GM21367 (cell line): ENCODE data around the gene KRTAP10-2.
"Not testable (repeated sequence)": the region's sequence is repeated elsewhere in the genome, so short reads cannot be mapped to it uniquely, and the experiment has no call there.

ENCODE experiments used
- ATAC-seq: cut with Tn5 transposase; IDR thresholded peaks from one replicate; pipeline ENCODE4 v1.9.1; 2021; ENCODE audit not compliant: unreplicated experiment

Gene KRTAP10-2, protein sequence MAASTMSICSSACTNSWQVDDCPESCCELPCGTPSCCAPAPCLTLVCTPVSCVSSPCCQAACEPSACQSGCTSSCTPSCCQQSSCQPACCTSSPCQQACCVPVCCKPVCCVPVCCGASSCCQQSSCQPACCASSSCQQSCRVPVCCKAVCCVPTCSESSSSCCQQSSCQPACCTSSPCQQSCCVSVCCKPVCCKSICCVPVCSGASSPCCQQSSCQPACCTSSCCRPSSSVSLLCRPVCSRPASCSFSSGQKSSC

DNA sequence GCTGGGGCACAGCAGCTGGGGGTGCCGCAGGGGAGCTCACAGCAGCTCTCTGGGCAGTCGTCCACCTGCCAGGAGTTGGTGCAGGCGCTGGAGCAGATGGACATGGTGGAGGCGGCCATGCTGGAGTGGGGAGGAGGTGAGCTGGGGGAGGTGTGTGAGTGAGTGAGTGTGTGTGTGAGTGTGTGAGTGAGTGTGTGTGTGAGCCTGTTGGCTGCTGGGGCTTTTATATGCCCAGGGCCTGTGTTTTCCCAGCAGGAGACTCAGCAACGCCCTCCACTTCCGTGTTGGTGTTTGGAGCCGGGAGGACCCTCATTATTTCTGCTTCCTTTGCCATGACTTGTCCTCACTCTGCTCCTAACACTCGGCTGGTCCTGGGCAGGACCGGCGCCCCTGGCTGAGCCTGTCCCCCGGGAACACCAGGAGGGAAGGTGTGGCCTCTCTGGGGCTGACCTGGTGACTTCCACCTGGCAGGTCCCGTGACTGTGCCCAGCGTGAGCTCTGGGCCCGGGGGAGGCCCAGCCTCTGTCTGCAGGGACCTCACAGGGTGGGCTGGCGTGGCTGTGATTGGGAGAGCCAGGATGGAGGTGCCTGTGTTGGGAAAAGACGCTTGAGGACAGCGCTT lies at the start of gene KRTAP10-2:
TSS of gene KRTAP10-2 (minus strand) at position 166 of the 622 bp plus-strand sequence. CDS start at position 119, 47 bp downstream.
- no peak for ATAC-seq

DNA sequence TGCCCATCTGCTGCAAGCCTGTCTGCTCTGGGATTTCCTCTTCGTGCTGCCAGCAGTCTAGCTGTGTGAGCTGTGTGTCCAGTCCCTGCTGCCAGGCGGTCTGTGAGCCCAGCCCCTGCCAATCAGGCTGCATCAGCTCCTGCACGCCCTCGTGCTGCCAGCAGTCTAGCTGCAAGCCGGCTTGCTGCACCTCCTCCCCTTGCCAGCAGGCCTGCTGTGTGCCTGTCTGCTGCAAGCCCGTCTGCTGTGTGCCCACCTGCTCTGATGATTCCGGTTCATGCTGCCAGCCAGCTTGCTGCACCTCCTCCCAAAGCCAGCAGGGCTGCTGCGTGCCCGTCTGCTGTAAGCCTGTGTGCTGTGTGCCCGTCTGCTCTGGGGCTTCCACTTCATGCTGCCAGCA lies 49.8 kb upstream of the KRTAP10-2 start:
- ATAC-seq = not testable (repeated sequence)

DNA sequence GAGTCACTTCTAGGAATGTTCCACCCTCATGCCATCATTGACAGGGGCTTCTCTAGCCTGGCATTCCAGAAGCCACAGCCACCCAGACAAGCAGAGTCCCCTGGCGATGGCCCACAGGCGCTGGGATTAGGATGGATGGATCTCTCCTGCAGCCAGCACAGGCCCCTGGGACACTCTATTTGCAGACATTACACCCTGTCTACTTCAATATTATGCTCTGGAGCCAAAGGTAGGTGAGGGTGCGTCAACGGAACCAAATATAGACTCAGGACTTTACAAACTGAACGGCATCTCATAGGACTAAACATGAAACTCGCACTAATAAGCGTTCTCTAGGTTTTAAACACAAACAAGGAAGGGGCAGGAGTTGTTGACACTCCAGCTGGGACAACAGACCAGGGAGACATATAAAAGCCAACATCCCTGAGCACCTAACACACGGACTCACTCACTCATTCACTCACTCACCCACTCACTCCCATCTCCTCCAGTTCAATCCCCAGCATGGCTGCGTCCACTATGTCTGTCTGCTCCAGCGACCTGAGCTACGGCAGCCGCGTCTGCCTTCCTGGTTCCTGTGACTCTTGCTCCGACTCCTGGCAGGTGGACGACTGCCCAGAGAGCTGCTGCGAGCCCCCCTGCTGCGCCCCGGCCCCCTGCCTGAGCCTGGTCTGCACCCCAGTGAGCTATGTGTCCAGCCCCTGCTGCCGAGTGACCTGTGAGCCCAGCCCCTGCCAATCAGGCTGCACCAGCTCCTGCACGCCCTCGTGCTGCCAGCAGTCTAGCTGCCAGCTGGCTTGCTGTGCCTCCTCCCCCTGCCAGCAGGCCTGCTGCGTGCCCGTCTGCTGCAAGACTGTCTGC lies 49.0 kb upstream of the KRTAP10-2 start, which contains the start of gene KRTAP10-7:
TSS of gene KRTAP10-7 (plus strand) at position 480 of the 861 bp plus-strand sequence. CDS start at position 505, 25 bp downstream.
- not testable (repeated sequence) for ATAC-seq

DNA sequence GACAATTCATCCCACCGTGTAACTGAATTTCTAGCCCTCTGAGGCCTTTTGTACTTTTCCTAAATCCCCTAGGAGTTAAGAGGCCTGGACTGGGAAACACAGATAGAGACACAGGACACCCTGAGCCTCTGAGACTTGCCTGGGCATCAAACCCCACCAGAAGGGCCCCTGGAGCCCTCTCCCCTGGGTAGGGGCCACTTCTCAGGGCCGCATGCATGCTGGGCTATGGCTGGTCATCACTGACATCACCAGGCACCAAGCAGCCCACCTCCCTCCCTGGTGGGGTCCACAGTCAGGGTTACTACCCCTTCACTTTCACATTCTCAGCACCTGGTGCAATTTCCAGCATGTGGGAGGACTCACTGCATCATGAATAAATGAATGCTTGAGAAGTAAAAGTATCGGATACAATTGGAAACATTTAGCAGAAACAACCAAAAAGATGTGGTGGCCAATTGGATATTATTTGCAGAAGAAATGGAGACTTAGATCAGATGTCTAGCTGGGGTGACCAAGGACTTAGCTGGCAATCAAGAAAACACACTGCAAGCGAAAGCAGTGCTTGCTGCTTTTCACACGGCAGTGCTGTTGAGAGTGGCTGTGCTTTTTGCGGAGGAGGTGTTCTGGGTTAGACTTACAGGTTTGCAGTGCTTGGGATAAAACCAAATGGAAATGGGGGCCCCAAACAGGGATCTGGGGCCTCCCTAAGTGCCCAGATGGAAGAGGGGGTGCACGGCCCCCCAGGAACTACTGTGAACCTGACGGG lies 48.1 kb upstream of the KRTAP10-2 start:
- no peak for ATAC-seq

DNA sequence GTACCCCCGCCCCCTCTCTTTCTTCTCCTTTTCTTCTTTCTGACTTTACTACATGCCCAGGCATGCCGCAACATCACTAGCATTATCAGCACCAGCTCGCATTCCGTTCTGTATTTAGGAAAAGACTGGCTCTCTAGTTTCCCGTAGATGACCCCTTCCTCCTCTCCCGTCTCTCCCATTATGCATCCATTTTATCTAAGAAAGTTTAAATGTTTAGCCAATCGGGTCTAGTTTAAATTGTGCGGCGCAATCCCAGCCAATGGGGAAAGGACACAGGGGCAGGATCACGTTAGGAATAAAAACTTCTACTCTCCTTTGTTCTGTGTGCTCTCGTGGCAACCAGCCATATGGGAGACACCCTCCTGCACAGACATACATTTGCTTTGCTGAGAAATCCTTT lies 46.8 kb upstream of the KRTAP10-2 start:
- no peak for ATAC-seq

DNA sequence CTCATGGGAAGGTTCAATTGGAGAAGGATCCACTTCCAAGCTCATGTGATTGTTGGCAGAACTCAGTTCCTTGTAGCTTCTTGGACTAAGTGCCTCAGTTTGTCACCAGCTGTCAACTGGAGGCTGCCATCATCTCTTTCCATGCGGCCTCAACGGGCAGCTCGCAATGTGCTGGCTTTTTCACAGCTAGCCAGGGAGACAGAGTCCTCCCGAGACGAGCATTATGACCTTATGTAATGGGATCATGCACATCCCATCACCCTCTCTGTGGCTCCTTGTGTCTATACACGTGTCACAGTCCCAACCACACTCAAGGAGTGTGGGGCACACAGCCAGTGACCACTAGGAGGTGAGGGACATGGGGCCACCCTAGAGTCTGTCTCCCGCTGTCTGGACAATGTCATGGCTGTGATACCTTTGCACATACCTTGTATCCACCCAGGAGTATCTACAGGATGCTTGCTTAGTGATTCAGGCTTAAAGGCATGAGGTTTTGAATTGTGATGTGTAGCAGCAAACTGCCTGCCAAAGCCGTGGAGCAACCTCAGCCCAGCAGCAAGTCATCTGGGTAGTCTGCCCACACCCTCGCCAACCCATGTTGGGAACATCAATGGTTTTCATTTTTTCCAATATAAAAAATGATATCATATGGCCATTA lies 44.9 kb upstream of the KRTAP10-2 start:
- ATAC-seq = no peak

DNA sequence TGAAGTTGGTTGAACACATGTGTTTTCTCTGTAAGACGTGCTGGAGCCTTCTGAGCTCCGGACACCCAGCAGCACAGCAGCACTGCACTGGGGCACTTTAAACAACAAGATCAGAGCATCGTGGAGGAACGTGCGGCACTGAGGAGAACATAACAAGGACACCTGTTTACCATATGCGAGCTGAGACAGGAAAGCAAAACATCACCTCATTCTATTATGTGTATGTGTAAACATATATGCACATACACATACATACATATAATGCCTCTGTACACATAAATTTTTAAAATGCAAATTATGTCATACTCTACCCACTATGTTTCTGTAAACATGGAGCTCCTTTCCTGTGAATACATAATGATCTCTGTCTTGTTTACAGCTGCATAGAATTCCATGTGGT lies 44.2 kb upstream of the KRTAP10-2 start:
- no peak for ATAC-seq

DNA sequence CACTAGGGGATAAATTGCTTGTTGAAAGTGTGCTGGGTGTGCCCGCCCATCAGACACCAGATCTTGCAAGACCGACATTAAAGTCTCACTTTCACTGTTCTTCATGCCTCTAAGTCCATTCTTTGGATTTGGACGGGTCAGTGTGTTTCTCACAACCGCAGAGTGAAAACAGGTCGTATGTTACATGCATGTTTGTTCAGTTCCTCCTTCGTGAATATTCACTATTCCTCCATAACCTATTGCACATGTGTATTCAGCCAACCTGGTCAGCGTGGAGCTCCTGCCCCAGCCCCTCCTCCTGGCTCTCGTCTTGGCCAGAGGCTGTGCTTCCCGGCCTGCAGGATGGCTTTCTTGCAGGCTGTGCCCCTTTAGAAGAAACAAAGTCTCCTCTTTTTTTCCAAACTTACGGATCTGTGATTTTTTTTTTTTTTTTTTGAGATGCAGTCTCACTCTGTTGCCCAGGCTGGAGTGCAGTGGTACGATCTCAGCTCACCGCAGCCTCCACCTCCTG lies 43.2 kb upstream of the KRTAP10-2 start:
- ATAC-seq = no peak

DNA sequence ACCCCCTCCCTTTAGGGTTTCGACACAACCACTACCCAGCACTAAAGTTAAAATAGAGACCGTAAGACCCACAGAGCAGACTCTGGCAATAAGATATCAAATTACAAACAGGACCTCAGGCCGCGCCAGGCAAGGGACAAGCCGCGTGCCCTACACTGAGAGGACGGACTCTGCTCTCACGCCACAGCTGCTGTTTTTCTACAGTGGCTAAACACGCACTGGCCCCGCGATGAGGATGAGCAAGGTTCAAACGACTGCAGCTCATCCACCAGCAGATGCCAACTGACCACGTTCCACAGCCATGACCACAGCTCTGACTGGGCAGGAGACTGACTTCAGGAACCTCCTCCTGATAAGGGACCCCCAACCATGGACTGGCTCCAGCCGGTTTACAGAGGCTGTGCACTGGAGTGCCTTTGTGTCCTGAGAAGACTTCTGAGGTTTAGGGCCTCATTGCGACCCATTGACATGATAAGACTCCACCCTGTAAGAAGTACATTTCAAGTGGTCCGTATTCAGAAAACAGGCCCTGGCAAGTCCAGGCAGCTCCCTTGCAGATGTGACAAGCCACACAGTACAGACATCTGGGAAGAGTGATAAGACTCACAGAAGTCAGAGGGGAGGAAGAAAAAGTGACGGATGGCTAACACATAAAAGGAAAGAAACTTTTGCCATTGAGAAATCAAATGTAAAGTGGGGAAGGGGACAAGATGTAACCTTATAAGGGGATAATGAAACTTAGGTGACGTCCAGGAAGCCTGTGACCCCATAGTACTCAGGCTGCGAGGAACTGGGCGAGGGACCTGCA lies 42.5 kb upstream of the KRTAP10-2 start:
- no peak for ATAC-seq

DNA sequence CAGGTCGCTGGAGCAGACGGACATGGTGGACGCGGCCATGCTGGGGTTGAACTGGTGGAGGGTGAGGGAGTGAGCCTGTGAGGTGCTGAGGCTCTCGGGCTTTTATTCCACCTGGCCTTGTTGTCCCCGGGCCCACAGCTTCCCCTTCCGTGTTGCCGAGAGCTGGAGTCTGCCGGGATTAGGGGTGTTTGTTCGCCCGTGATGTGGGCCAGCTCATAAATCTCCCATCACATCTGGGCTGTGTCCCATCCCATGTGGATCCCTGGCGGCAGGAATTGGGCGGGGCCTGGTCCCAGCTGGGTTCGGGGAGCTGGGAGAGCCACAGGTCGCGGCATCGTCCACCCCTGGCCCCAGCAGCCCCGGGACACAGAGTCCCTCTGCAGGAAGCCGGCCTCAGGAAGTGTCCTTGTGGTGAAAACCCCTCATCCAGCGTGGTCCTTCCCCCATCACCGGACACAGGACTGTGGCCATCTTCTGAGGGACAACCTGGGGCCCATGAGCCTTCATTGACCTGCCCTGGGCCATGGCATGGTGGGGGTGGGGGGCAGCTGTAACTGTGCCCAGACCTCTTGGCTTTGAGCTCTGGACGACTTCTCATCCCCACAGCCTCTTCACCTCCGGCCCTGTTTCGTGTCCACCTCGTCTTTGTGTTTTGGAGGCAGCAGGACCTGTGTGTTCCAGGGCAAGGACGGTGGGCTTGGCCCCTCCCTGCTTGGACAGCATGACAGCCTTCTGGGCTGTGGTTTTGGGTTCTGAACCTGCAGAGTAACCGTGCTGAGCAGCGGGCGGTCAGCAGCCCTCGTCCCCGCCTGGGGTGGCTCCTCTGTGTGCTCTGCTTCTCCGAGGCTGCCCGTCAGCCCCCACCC lies 41.4 kb upstream of the KRTAP10-2 start, which contains the start of gene KRTAP10-6:
TSS of gene KRTAP10-6 (minus strand) at position 60 of the 866 bp plus-strand sequence. CDS start at position 39, 21 bp downstream.
- no peak for ATAC-seq

DNA sequence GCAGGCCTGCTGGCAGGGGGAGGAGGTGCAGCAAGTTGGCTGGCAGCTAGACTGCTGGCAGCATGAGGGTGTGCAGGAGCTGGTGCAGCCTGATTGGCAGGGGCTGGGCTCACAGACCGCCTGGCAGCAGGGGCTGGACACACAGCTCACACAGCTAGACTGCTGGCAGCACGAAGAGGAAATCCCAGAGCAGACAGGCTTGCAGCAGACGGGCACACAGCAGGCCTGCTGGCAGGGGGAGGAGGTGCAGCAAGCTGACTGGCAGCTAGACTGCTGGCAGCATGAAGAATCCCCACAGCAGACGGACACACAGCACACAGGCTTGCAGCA lies 40.5 kb upstream of the KRTAP10-2 start:
- ATAC-seq = not testable (repeated sequence)

DNA sequence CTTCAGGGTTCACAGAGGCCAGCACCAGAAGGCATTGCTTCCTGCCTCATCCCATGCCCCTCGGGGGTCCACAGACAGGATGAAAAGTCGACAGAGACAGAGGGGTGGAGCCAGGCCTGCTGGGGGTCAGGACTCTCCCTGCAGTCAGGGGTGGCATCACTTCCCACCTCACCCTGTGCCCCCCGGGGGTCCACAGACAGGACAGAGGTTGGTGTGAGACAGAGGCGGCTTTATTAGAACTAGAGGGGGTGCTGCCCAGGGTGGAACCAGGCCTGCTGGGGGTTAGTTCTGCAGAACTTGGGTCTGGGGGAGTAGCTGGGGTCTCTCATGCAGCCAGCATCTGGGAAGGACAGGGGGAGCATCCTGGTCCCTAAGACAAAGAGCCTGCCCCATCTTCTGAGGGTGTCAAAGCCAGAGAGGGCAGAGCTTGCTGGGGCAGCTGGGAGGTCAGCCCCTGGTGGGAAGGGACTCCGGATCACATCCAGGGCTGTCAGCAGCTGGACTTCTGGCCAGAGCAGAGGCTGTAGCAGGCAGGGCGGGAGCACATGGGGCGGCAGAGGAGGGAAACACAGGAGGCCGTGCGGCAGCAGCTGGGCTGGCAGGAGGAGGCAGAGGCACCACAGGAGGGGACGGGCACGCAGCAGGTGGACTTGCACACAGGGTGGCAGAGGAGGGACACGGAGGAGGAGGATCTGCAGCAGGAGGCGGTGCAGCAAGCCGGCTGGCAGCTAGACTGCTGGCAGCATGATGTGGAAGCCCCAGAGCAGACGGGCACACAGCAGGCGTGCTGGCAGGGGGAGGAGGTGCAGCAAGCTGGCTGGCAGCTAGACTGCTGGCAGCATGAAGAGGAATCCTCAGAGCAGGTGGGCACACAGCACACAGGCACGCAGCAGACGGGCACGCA lies 39.8 kb upstream of the KRTAP10-2 start:
- not testable (repeated sequence) for ATAC-seq

DNA sequence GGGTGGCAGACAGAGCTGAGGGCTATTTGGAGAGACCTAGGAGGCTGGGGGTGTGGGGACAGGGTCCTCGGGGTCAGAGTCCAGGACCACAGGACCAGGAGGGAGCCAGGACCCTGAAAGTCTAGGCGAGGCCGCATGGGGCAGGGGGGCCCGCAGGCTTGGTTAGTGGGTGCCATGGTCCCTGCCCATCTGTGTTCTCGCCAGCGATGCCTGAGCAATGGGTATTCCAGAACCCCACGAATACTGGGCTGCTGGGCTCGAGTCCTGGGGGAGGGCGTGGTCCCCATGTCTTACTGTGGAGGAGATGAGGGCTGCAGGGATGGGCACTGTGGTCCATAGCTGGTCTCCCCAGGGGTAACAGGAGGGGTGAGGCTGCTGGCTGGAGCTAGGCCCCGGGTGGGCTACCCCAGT lies 39.0 kb upstream of the KRTAP10-2 start:
- no peak for ATAC-seq

DNA sequence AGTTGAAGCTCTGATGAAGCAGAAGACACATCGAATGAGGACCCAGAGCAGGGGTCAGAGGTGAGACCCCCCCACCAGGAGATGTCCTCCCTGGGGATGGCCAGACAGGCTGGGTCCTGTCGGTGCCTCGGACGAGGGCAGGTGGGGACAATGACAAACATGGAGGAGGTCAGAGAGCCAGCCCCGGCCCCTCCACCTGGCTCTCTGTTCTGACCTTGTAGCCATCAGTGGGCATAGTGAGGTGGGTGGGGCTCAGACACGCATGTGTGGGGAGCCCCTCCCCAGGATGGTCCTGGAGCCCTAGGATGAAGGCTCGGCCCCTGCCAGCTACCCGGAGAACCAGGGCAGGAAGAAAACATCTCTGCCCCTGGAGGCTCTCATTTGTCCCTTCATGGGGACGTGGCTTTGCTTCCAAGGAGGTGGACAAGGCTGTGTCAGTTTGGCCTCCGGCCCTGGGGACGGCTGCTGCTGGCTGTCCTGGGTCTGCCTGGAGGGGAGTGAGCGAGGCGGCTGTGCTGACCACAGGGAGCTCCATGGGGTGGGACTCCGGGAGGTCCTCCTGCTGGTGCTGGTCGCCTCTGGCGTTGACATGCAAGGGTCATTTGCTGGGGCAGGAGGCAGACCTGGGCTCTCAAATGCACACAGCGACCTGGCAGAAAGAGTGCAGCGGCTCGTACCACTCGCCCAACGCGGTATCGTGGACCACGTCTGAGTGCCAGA lies 38.4 kb upstream of the KRTAP10-2 start:
- ATAC-seq = no peak

DNA sequence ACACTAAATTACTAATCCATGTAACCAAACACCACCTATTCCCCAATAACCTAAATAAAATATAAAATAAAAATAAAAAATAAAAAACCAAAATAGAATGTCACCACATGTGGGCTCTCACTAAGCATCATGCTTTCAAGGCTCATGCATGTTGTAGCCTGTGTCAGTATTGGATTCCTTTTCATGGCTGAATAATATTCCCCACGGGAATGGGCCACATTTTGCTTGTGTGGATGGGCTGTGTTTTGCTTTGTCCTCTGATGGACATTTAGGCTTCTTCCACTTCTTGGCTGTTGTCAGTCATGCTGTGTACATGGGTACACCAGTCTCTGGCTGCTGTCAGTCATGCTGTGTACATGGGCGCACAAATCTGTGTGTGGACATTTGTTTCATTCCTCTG lies 37.8 kb upstream of the KRTAP10-2 start:
- no peak for ATAC-seq

DNA sequence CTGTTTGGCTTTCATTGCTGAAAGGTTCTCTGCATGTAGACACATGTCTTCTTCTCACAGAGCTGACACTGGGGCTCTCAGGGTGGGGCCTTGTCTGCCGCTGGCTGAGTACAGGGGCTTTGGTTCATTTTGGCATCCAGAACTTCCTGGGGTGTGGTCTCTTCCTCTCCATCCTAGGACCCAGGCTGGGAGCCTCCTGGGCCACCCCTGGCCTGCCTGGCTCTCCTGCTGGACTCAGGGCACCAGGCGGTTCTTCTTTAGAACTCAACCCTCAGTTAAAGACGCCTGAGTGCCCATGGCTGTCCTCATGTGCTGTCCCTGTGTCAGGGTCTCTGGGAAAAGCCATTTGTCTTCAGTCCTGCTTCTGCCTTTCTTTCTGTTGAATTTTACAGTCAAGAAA lies 34.6 kb upstream of the KRTAP10-2 start:
- ATAC-seq = no peak

DNA sequence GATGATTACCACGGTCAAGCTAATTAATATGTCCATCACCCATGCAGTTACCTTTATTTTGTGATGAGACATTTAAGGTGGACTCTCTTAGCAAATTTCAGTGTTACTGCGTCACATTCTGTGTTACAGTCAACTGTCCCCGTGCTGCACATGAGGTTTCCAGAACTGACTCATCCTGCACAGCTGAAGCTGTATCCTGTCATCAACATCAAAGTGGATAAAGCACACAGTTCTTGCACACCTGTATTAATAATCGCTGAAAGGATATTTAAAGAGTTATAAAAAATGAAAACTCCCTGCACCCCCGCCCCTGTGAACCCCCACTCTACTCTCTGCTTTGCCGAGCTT lies 32.5 kb upstream of the KRTAP10-2 start:
- no peak for ATAC-seq
